Uterus (tissue), 2 donors: ENCODE data around the gene PAQR4.

Experiments
- POLR2A ChIP-seq, 2 donors: fragments of 450-650 bp; IDR thresholded peaks; one replicate each; pipeline ENCODE4 v1.6.1; 2016; ENCODE audit warnings: antibody characterized with exemption in 2 of 2, mild to moderate bottlenecking in 1 of 2, moderate library complexity in 1 of 2
- TF ChIP-seq, protein P1 (sequence below), 4 experiments: fragments of 200-600 bp in 2 of 4; fragments of 450-650 bp in 2 of 4; sonication (generic) in 2 of 4; IDR thresholded peaks; one replicate each; pipeline ENCODE4 v1.5.1; 2016 to 2019; ENCODE audit warnings: antibody characterized with exemption in 4 of 4, mild to moderate bottlenecking in 2 of 4, moderate library complexity in 1 of 4

DNA sequence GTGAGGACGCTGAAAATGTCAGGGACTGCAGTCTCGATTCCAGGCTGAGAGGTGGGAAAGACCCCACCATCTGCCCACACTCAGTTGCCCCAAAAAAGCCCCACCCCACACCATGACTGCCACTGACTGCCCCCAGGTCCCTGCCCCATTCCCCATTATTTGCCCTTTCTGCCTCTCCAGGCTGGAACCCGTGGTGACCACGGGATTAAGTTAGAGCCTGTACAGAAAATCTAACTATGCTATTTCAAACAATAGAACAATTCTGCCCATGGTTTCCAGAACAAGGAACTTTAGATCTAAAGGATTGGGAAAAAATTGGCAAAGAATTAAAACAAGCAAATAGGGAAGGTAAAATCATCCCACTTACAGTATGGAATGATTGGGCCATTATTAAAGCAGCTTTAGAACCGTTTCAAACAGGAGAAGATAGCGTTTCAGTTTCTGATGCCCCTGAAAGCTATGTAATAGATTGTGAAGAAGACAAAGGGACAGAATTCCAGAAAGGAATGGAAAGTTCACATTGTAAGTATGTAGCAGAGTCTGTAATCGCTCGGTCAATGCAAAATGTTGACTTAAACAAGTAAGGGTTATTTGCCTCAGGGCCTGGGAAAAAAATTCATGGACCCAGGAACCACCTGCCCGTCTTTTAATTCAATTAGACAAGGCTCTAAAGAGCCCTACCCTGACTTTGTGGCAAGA lies 43.0 kb upstream of the PAQR4 start:
- no peak for TF ChIP-seq POLR2A (IDR thresholded peaks at IDR 0.05)
- TF ChIP-seq, protein P1, sequence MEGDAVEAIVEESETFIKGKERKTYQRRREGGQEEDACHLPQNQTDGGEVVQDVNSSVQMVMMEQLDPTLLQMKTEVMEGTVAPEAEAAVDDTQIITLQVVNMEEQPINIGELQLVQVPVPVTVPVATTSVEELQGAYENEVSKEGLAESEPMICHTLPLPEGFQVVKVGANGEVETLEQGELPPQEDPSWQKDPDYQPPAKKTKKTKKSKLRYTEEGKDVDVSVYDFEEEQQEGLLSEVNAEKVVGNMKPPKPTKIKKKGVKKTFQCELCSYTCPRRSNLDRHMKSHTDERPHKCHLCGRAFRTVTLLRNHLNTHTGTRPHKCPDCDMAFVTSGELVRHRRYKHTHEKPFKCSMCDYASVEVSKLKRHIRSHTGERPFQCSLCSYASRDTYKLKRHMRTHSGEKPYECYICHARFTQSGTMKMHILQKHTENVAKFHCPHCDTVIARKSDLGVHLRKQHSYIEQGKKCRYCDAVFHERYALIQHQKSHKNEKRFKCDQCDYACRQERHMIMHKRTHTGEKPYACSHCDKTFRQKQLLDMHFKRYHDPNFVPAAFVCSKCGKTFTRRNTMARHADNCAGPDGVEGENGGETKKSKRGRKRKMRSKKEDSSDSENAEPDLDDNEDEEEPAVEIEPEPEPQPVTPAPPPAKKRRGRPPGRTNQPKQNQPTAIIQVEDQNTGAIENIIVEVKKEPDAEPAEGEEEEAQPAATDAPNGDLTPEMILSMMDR (IDR thresholded peaks at IDR 0.05) = no peak
